ENCODE measurements around the gene SNX5.

DNA sequence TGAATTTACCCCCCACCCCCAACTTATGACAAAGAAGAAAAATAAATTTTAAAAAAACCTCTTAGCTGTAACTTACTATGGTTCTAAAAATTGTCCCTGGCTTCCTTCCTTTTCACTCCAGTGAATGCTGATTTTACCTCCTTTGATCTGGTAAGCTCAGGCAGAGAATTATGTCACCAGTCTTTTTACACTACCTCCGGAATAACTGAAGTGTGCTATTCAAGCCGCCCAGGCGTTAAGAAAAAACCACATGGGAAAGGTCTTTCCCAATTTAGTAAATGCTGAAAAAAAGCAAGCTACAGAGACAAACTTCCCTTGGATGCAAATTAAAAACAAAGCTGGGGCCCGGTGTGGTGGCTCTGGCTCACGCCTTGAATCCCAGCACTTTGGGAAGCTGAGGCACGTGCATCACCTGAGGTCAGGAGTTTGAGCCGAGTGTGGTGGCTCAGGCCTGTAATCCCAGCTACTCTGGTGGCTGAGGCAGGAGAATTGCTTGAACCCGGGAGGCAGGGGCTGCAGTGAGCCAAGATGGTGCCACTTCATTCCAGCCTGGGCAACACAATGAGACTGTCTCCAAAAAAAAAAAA is 12.4 kb downstream of the SNX5 start:
- TF ChIP-seq, protein P1, sequence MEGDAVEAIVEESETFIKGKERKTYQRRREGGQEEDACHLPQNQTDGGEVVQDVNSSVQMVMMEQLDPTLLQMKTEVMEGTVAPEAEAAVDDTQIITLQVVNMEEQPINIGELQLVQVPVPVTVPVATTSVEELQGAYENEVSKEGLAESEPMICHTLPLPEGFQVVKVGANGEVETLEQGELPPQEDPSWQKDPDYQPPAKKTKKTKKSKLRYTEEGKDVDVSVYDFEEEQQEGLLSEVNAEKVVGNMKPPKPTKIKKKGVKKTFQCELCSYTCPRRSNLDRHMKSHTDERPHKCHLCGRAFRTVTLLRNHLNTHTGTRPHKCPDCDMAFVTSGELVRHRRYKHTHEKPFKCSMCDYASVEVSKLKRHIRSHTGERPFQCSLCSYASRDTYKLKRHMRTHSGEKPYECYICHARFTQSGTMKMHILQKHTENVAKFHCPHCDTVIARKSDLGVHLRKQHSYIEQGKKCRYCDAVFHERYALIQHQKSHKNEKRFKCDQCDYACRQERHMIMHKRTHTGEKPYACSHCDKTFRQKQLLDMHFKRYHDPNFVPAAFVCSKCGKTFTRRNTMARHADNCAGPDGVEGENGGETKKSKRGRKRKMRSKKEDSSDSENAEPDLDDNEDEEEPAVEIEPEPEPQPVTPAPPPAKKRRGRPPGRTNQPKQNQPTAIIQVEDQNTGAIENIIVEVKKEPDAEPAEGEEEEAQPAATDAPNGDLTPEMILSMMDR (IDR thresholded peaks at IDR 0.05): no peak
- no peak for TF ChIP-seq ZFX (IDR thresholded peaks at IDR 0.05; ENCODE audit: borderline replicate concordance)
